ENCODE measurements around the gene NLGN3.

DNA sequence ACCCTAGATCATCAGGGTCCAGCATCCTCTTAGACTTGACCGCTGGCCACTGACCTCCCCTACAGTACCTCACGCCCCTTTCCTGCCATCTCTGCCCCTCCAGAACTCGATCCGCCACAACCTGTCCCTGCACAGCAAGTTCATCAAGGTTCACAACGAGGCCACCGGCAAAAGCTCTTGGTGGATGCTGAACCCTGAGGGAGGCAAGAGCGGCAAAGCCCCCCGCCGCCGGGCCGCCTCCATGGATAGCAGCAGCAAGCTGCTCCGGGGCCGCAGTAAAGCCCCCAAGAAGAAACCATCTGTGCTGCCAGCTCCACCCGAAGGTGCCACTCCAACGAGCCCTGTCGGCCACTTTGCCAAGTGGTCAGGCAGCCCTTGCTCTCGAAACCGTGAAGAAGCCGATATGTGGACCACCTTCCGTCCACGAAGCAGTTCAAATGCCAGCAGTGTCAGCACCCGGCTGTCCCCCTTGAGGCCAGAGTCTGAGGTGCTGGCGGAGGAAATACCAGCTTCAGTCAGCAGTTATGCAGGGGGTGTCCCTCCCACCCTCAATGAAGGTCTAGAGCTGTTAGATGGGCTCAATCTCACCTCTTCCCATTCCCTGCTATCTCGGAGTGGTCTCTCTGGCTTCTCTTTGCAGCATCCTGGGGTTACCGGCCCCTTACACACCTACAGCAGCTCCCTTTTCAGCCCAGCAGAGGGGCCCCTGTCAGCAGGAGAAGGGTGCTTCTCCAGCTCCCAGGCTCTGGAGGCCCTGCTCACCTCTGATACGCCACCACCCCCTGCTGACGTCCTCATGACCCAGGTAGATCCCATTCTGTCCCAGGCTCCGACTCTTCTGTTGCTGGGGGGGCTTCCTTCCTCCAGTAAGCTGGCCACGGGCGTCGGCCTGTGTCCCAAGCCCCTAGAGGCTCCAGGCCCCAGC, 43.8 kb upstream of the NLGN3 start:
- TF ChIP-seq, protein P1, sequence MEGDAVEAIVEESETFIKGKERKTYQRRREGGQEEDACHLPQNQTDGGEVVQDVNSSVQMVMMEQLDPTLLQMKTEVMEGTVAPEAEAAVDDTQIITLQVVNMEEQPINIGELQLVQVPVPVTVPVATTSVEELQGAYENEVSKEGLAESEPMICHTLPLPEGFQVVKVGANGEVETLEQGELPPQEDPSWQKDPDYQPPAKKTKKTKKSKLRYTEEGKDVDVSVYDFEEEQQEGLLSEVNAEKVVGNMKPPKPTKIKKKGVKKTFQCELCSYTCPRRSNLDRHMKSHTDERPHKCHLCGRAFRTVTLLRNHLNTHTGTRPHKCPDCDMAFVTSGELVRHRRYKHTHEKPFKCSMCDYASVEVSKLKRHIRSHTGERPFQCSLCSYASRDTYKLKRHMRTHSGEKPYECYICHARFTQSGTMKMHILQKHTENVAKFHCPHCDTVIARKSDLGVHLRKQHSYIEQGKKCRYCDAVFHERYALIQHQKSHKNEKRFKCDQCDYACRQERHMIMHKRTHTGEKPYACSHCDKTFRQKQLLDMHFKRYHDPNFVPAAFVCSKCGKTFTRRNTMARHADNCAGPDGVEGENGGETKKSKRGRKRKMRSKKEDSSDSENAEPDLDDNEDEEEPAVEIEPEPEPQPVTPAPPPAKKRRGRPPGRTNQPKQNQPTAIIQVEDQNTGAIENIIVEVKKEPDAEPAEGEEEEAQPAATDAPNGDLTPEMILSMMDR (IDR thresholded peaks at IDR 0.05; ENCODE audit: low read length), result no peak
- no peak for TF ChIP-seq EZH2 (optimal IDR thresholded peaks at IDR 0.05; ENCODE audit: low read depth, low read length)

Data from MM.1S (cell line).